HepG2 (cell line): ENCODE measurements around the gene CSTF3. TPM values are rescaled to one million over a fixed set of nuclear protein-coding genes. Genes with fewer than 3 reads are reported as not detected.

Experiments
- ATAC-seq: fragments of 200-7000 bp; cut with Tn5 transposase; 3 replicates; pipeline ENCODE4 v1.9.1; 2020; ENCODE audit warnings: mild to moderate bottlenecking, moderate library complexity
- BruUV-seq: library from RNA; stranded (reverse); fragments of 400-500 nt; replicated peaks from 2 replicates; lab custom pipeline; 2021; lab: Mats Ljungman, UMichigan
- CTCF ChIA-PET: fragments of 300-600 bp; formaldehyde crosslinking; extraction: SDS; loops from one replicate; lab custom pipeline; 2021; ENCODE audit warnings: low total read pairs, inconsistent platforms, low intra/inter-chr PET ratio; lab: Yijun Ruan, JAX
- POLR2A ChIA-PET: fragments of 350-600 bp; sonication (Branson Sonifier 250); formaldehyde crosslinking; loops from one replicate; lab custom pipeline; 2020; ENCODE audit warnings: antibody characterized with exemption, inconsistent platforms; lab: Yijun Ruan, JAX
- DNase-seq: peaks from one replicate; pipeline ENCODE4 v3.0.0-alpha.2; 2015; ENCODE audit warnings: low spot score
- FAIRE-seq: peaks from 3 replicates; lab custom pipeline; 2011; peaks lifted over from hg19 to GRCh38; lab: Jason Lieb, UNC
- H2AFZ ChIP-seq: one replicate; pipeline ENCODE4 v1.6.1; 2011; ENCODE audit warnings: low read length, inconsistent platforms
- H3K27ac ChIP-seq: fragments of 300-600 bp; 3 replicates; pipeline ENCODE4 v1.8.0; 2011; ENCODE audit warnings: mixed run types, mild to moderate bottlenecking, mixed read lengths, low read length, inconsistent platforms; ENCODE audit not compliant: insufficient read depth; ENCODE audit errors: extremely low read length
- H3K27me3 ChIP-seq, 2 experiments: fragments of 200-600 bp in 1 of 2; 2 replicates in 1 of 2; 3 replicates in 1 of 2; pipeline versions ENCODE4 v1.6.0 to v1.8.0; 2011; ENCODE audit warnings: low read length in 2 of 2, mild to moderate bottlenecking in 2 of 2, moderate library complexity in 2 of 2, inconsistent platforms in 1 of 2; ENCODE audit not compliant: insufficient read depth in 2 of 2, control insufficient read depth in 1 of 2
- H3K36me3 ChIP-seq, 2 experiments: fragments of 200-600 bp in 1 of 2; replicated peaks in 1 of 2; 2 replicates in 1 of 2; 3 replicates in 1 of 2; pipeline versions ENCODE4 v1.5.1 to v1.8.0; 2011; ENCODE audit warnings: low read length in 2 of 2, inconsistent platforms in 1 of 2; ENCODE audit not compliant: insufficient read depth in 2 of 2, control insufficient read depth in 1 of 2
- H3K4me1 ChIP-seq: 2 replicates; pipeline ENCODE4 v1.5.1; 2012; ENCODE audit warnings: low read length, inconsistent platforms; ENCODE audit not compliant: insufficient read depth
- H3K4me2 ChIP-seq: 2 replicates; pipeline ENCODE4 v1.6.0; 2011; ENCODE audit warnings: low read depth, low read length, inconsistent platforms
- H3K4me3 ChIP-seq, 3 experiments: fragments of 200-600 bp in 1 of 3; sonication (generic), shearing (Covaris generic) in 1 of 3; replicated peaks in 1 of 3; 2 replicates each; pipeline ENCODE4 v1.5.1; 2011 to 2016; ENCODE audit warnings: low read length in 3 of 3, inconsistent platforms in 2 of 3, low read depth in 2 of 3, mild to moderate bottlenecking in 2 of 3, control low read depth in 1 of 3, mixed read lengths in 1 of 3; ENCODE audit not compliant: insufficient read depth in 1 of 3
- H3K79me2 ChIP-seq: one replicate; pipeline ENCODE4 v1.6.1; 2011; ENCODE audit warnings: low read length, inconsistent platforms; ENCODE audit not compliant: insufficient read depth
- H3K9ac ChIP-seq: 2 replicates; pipeline ENCODE4 v1.6.0; 2011; ENCODE audit warnings: mild to moderate bottlenecking, low read depth, low read length, inconsistent platforms; ENCODE audit not compliant: insufficient read depth
- H3K9me3 ChIP-seq: 2 replicates; pipeline ENCODE4 v1.5.1; 2012; ENCODE audit warnings: mild to moderate bottlenecking, low read length
- H4K20me1 ChIP-seq: 2 replicates; pipeline ENCODE4 v1.6.0; 2011; ENCODE audit warnings: inconsistent platforms, mild to moderate bottlenecking, low read length, moderate library complexity; ENCODE audit not compliant: insufficient read depth
- CEBPB ChIP-seq: IDR thresholded peaks from 2 replicates; pipeline ENCODE4 v1.6.1; 2011; ENCODE audit warnings: low read depth, low read length, improper control_type of control experiment, borderline replicate concordance
- CEBPG ChIP-seq: IDR thresholded peaks from 2 replicates; pipeline ENCODE4 v1.6.1; 2016
- GMEB2 ChIP-seq: IDR thresholded peaks from 2 replicates; pipeline ENCODE4 v1.6.1; 2016; ENCODE audit warnings: missing biosample characterization, missing genetic modification reagents, low read depth
- MTF2 ChIP-seq: sonication (generic); formaldehyde crosslinking; IDR thresholded peaks from 2 replicates; pipeline ENCODE4 v1.5.0; 2020; ENCODE audit warnings: missing genetic modification reagents, borderline replicate concordance
- SP1 ChIP-seq, 2 experiments: fragments of 450-650 bp in 1 of 2; sonication (generic) in 1 of 2; formaldehyde crosslinking in 1 of 2; IDR thresholded peaks; 2 replicates each; pipeline versions ENCODE4 v1.4.0 to v1.6.1; 2016 to 2020; ENCODE audit warnings: missing genetic modification reagents in 1 of 2
- TEAD3 ChIP-seq: optimal IDR thresholded peaks from 2 replicates; pipeline ENCODE3; 2016; ENCODE audit warnings: borderline replicate concordance
- TGIF2 ChIP-seq: IDR thresholded peaks from 2 replicates; pipeline ENCODE4 v1.6.1; 2016; ENCODE audit warnings: control low read depth, missing compliant biosample characterization
- YY1 ChIP-seq: IDR thresholded peaks from 2 replicates; pipeline ENCODE4 v1.6.1; 2011; ENCODE audit warnings: low read length, low read depth, moderate library complexity, mild to moderate bottlenecking; ENCODE audit not compliant: insufficient read depth, insufficient replicate concordance
- ZC3H13 ChIP-seq: sonication (generic); formaldehyde crosslinking; IDR thresholded peaks from 2 replicates; pipeline ENCODE4 v1.8.1; 2023; ENCODE audit warnings: mild to moderate bottlenecking, missing genetic modification reagents, moderate library complexity
- ZNF251 ChIP-seq: sonication (generic); formaldehyde crosslinking; IDR thresholded peaks from 2 replicates; pipeline ENCODE4 v1.9.0; 2021; ENCODE audit warnings: mild to moderate bottlenecking, missing genetic modification reagents
- ZNF34 ChIP-seq: sonication (generic); formaldehyde crosslinking; IDR thresholded peaks from 2 replicates; pipeline ENCODE4 v1.4.0; 2020; ENCODE audit warnings: mild to moderate bottlenecking, missing genetic modification reagents, borderline replicate concordance
- WGBS: methylation state at CpG from one replicate; pipeline ENCODE4 v1.1.6; 2017; ENCODE audit warnings: low lambda C conversion rate; 5-methylcytosine and 5-hydroxymethylcytosine counted together
- in situ Hi-C: cut with HindIII; loops from 2 replicates; pipeline ENCODE4 v1.10.0; 2017; ENCODE audit warnings: low pct_unique_long_range_greater_than_20kb; ENCODE audit not compliant: extremely low pct_ligation_motif_present
- intact Hi-C: fragments of 100-400 bp; cut with micrococcal nuclease; formaldehyde crosslinking; loops from one replicate; pipeline ENCODE4 v1.10.0; 2022; ENCODE audit not compliant: unreplicated experiment
- polyA plus RNA-seq, 8 experiments: library from polyadenylated mRNA; depleted of rRNA in 3 of 8; stranded (reverse) in 7 of 8; unstranded in 1 of 8; fragments of >200 nt; fragmentation: Illumina TruSeq in 4 of 8; extraction: Trizol in 4 of 8; gene quantifications; 2 replicates each; pipeline versions ENCODE4 v1.2.1 to v1.2.3, GENCODE V29; 2011 to 2016; ENCODE audit warnings: low read depth in 4 of 8, missing spikeins in 1 of 8, mixed read lengths in 1 of 8; ENCODE audit not compliant: insufficient read depth in 1 of 8
- total RNA-seq, 5 experiments: library from RNA; depleted of rRNA; stranded (reverse); fragments of >200 nt; fragmentation: Illumina TruSeq; extraction: Trizol; gene quantifications; 2 replicates each; pipeline ENCODE4 v1.2.3, GENCODE V29; 2016; ENCODE audit warnings: low read depth in 1 of 5

The CSTF3 gene
- total and polyA plus RNA-seq, 2 of the 13 experiments (the other 11 are each of a cell fraction or from before 2014, with no cell fraction given), result 21.5 to 43.6 TPM

- intact Hi-C loops, result no loop called here
- Histone ChIP-seq H3K4me1 (peaks cover 5% of the 10 kb centered on the region; the same call in 1 of the 2 replicates), H4K20me1 (no peaks in the 10 kb centered on the region), H2AFZ (no peak overlapping the region), H3K4me3 (no peak overlapping the region), H3K36me3 (no peaks in the 10 kb centered on the region), H3K79me2 (no peaks in the 10 kb centered on the region), H3K27me3 (no peaks in the 10 kb centered on the region), H3K4me2 (no peak overlapping the region), H3K9me3 (no peaks in the 10 kb centered on the region), H3K27ac (no peak overlapping the region), H3K9ac (no peak overlapping the region)
- WGBS, result 19% methylated on average over 2 of the region's 2 CpGs
- FAIRE-seq, result peak; percentile 73
- CTCF ChIA-PET, result no interaction called here
- POLR2A ChIA-PET, result no interaction called here
- no TSS peak for BruUV-seq
- DNase-seq, result peak; percentile 32
- no peak for TF ChIP-seq ZC3H13 (CRISPR knock-in tag)
- TF ChIP-seq TEAD3 (CRISPR knock-in tag), result peak; percentile 22
- TF ChIP-seq YY1, result peak; percentile 33
- peak; percentile 80 for TF ChIP-seq CEBPG (CRISPR knock-in tag)
- TF ChIP-seq CEBPB, result peak; percentile 89
- in situ Hi-C loops, result loop anchor here (5.0 kb wide), 1 partner anchor 159 kb away; no protein-coding TSS in a partner anchor
- peak; percentile 97 for ATAC-seq
These were observed 11.7 kb upstream of the CSTF3 start for GRCh38 chr11:33172996-33173395.

- H3K4me3 ChIP-seq, result no peak overlapping the region
These were observed 11.1 kb upstream of the CSTF3 start for GRCh38 chr11:33172345-33172744.

More at GRCh38 chr11:33172345-33172744, 11.1 kb upstream of the CSTF3 start:
- BruUV-seq, result no TSS peak
- Histone ChIP-seq H3K4me1 (peaks cover 5% of the 10 kb centered on the region; the same call in 1 of the 2 replicates), H3K27ac (no peak overlapping the region)
- ChIA-PET POLR2A (no interaction called here), CTCF (no interaction called here)
- TF ChIP-seq SP1 (IDR thresholded peaks at IDR 0.05) (no peak), SP1 (CRISPR knock-in tag; IDR thresholded peaks at IDR 0.05) (no peak), ZNF34 (CRISPR knock-in tag) (no peak), TGIF2 (CRISPR knock-in tag) (no peak), ZNF251 (CRISPR knock-in tag) (no peak), MTF2 (CRISPR knock-in tag) (no peak), GMEB2 (CRISPR knock-in tag) (no peak)
- TF ChIP-seq, all 625 proteins: peak for 0
- no peak overlapping the region for H2AFZ ChIP-seq
- ATAC-seq (no peak), DNase-seq (no peak), FAIRE-seq (no peak)
- in situ Hi-C loops, result loop anchor here (5.0 kb wide), 1 partner anchor 160 kb away; no protein-coding TSS in a partner anchor
- 98% methylated on average over 5 of the region's 5 CpGs for WGBS
- intact Hi-C loops, result no loop called here
- no peaks in the 10 kb centered on the region for H3K9me3 ChIP-seq
- no peak overlapping the region for H3K4me2 ChIP-seq
- H3K9ac ChIP-seq, result no peak overlapping the region
- no peaks in the 10 kb centered on the region for H3K36me3 ChIP-seq
- H4K20me1 ChIP-seq, result no peaks in the 10 kb centered on the region
- H3K79me2 ChIP-seq, result no peaks in the 10 kb centered on the region
- no peaks in the 10 kb centered on the region for H3K27me3 ChIP-seq
